HCT116 (cell line): ENCODE results near the gene CCDC154. TPM values are rescaled to one million over a fixed set of nuclear protein-coding genes. Genes with fewer than 3 reads are reported as not detected.
A peak's percentile ranks its signal among the peaks of the same experiment; 100 is the strongest.

Experiments
- ATAC-seq: fragments of 200-7000 bp; cut with Tn5 transposase; 2 replicates; pipeline ENCODE4 v1.9.1; 2020; ENCODE audit warnings: mild to moderate bottlenecking, moderate library complexity
- BruUV-seq: library from RNA; stranded (reverse); fragments of 400-500 nt; replicated peaks from 2 replicates; lab custom pipeline; 2021; lab: Mats Ljungman, UMichigan
- CTCF ChIA-PET: fragments of 300-600 bp; sonication (Branson Sonifier 250); formaldehyde crosslinking; loops from one replicate; lab custom pipeline; 2021; ENCODE audit warnings: antibody characterized with exemption; lab: Charles Lee
- POLR2A ChIA-PET: fragments of 300-600, 350-600 bp; sonication (Branson Sonifier 250); formaldehyde crosslinking; loops from one replicate; lab custom pipeline; 2021; ENCODE audit warnings: antibody characterized with exemption; lab: Charles Lee
- RAD21 ChIA-PET, 2 experiments: fragments of 300-600 bp; sonication (Branson Sonifier 250); formaldehyde crosslinking; loops; one replicate each; lab custom pipeline; 2023; ENCODE audit warnings: low total read pairs in 2 of 2; ENCODE audit not compliant: uncharacterized antibody in 2 of 2, unreplicated experiment in 2 of 2, low non-redundant PET in 1 of 2; lab: Charles Lee
- DNase-seq: peaks from one replicate; pipeline ENCODE4 v3.0.0-alpha.2; 2010; ENCODE audit warnings: low read depth, low spot score
- H2AFZ ChIP-seq: fragments of 200-600 bp; shearing (Covaris generic), sonication (generic); 2 replicates; pipeline ENCODE4 v1.6.1; 2017; ENCODE audit warnings: low read depth, mixed run types, mixed read lengths, antibody characterized with exemption, low read length; ENCODE audit not compliant: poor library complexity, severe bottlenecking
- H3K27ac ChIP-seq: 2 replicates; pipeline ENCODE4 v1.5.1; 2012; ENCODE audit warnings: low read depth, low read length
- H3K27me3 ChIP-seq: fragments of 200-600 bp; sonication (generic); 2 replicates; pipeline ENCODE4 v1.6.1; 2016; ENCODE audit warnings: mixed run types, low read length, mixed read lengths; ENCODE audit not compliant: insufficient read depth
- H3K36me3 ChIP-seq, 2 experiments: fragments of 200-500 bp in 1 of 2; fragments of 200-600 bp in 1 of 2; sonication (Bioruptor generic) in 1 of 2; sonication (generic) in 1 of 2; 2 replicates each; pipeline versions ENCODE4 v1.5.1 to v1.6.1; 2014 to 2016; ENCODE audit warnings: low read length in 2 of 2, inconsistent platforms in 1 of 2, mixed read lengths in 1 of 2, mixed run types in 1 of 2; ENCODE audit not compliant: insufficient read depth in 2 of 2, control insufficient read depth in 1 of 2
- H3K4me1 ChIP-seq, 2 experiments: fragments of 200-600 bp in 1 of 2; sonication (generic) in 1 of 2; 2 replicates each; pipeline versions ENCODE4 v1.5.1 to v1.6.1; 2012 to 2017; ENCODE audit warnings: low read length in 2 of 2, inconsistent platforms in 1 of 2, mild to moderate bottlenecking in 1 of 2, mixed read lengths in 1 of 2, mixed run types in 1 of 2, moderate library complexity in 1 of 2; ENCODE audit not compliant: insufficient read depth in 2 of 2, control insufficient read depth in 1 of 2
- H3K4me2 ChIP-seq: fragments of 200-600 bp; sonication (generic); 2 replicates; pipeline ENCODE4 v1.6.1; 2017; ENCODE audit warnings: mixed run types, low read length, mixed read lengths
- H3K4me3 ChIP-seq, 2 experiments: fragments of 200-600 bp in 1 of 2; sonication (generic) in 1 of 2; replicated peaks in 1 of 2; 2 replicates each; pipeline ENCODE4 v1.5.1; 2011 to 2016; ENCODE audit warnings: low read length in 2 of 2, control low read depth in 1 of 2, low read depth in 1 of 2, mild to moderate bottlenecking in 1 of 2, mixed read lengths in 1 of 2, mixed run types in 1 of 2
- H3K79me2 ChIP-seq: fragments of 200-600 bp; sonication (generic); 2 replicates; pipeline ENCODE4 v1.6.1; 2017; ENCODE audit warnings: mild to moderate bottlenecking, mixed run types, low read length, moderate library complexity, mixed read lengths; ENCODE audit not compliant: insufficient read depth
- H3K9ac ChIP-seq: fragments of 200-600 bp; sonication (generic); 2 replicates; pipeline ENCODE4 v1.6.1; 2016; ENCODE audit warnings: low read length, mixed read lengths
- H3K9me2 ChIP-seq: fragments of 200-600 bp; sonication (generic), shearing (Covaris generic); 2 replicates; pipeline ENCODE4 v1.6.1; 2017; ENCODE audit warnings: mixed run types, mild to moderate bottlenecking, moderate library complexity; ENCODE audit not compliant: insufficient read depth
- H3K9me3 ChIP-seq, 2 experiments: fragments of 200-500 bp in 1 of 2; fragments of 200-600 bp in 1 of 2; sonication (Bioruptor generic) in 1 of 2; sonication (generic) in 1 of 2; 2 replicates each; pipeline ENCODE4 v1.6.1; 2014 to 2017; ENCODE audit warnings: low read length in 2 of 2, mixed read lengths in 2 of 2, inconsistent platforms in 1 of 2, low read depth in 1 of 2, mild to moderate bottlenecking in 1 of 2, mixed run types in 1 of 2, moderate library complexity in 1 of 2; ENCODE audit not compliant: control insufficient read depth in 1 of 2, insufficient read depth in 1 of 2
- H4K20me1 ChIP-seq: fragments of 200-600 bp; sonication (generic), shearing (Covaris generic); 2 replicates; pipeline ENCODE4 v1.6.1; 2017; ENCODE audit warnings: mixed run types, mild to moderate bottlenecking, moderate library complexity; ENCODE audit not compliant: insufficient read depth
- ELF1 ChIP-seq: IDR thresholded peaks from 2 replicates; pipeline ENCODE4 v1.6.1; 2012; ENCODE audit warnings: low read depth, borderline replicate concordance
- FOSL1 ChIP-seq: IDR thresholded peaks from 2 replicates; pipeline ENCODE4 v1.6.1; 2012; ENCODE audit warnings: low read depth
- ZNF274 ChIP-seq: fragments of 200-500 bp; sonication (Bioruptor generic); IDR thresholded peaks from 2 replicates; pipeline ENCODE4 v1.6.1; 2014; ENCODE audit warnings: mild to moderate bottlenecking, low read depth, low read length, inconsistent platforms
- intact Hi-C: fragments of 100-400 bp; cut with micrococcal nuclease; formaldehyde crosslinking; loops from 2 replicates; pipeline ENCODE4 v1.10.0; 2022
- total RNA-seq: library from RNA; stranded (reverse); gene quantifications from one replicate; pipeline ENCODE4 v1.2.1, GENCODE V29; 2021; ENCODE audit not compliant: unreplicated experiment
- TF ChIP-seq, protein P1 (sequence below): IDR thresholded peaks from 2 replicates; pipeline ENCODE4 v1.6.1; 2011; ENCODE audit warnings: mild to moderate bottlenecking, low read length, moderate library complexity; ENCODE audit not compliant: insufficient replicate concordance; ENCODE audit errors: extremely low read depth

The CCDC154 gene
- total RNA-seq, 1 experiment from 2014 or later: 1.7 TPM

DNA sequence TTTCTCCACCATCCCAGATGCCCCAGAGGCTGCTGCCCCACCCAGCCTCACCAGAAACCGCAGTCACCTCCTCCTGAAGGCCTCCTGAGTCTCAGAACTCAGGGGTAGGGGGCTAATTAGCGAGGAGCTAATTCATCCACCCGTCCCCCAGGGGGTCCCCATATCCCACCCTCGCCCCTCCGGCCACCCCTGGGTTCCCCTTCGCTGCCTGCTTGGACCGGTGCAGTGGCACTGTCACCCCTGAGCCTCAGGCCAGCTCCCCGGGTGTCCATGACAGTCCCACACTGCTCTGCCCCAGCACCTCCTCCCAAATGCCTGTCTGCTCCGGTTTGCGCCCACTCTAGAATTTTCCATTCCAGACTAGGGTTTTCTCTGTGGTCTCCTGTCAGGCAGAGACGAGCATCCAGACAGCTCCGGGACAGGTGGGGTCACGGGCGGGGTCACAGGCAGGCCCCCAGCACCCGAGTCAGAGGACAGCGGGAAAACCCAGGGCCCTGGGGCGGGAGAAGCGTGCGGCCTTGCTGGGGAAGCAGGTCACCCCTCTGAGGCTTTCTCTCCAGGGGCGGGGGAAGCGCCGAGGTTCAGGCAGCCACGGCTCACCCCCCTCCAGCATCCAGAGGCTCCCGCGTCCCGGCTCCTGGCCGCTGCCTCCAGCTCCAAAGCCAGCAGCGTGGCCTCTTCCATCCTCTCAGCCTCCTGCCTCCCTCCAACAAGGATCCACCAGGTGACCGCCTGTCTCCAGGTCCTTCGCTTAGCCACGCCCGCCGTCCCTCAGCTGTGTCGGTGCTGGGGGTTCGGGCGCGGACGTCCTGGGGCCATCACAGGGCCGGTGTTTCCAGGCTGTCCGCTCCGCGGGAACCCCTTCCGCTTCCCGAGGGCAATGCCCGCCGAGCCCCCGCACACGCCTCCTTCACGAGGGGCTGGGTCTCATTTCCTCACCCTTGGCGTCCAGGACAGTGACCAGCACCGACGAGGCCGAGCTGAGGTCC is 16.6 kb downstream of the CCDC154 start:
- TF ChIP-seq ELF1 (no peak), FOSL1 (no peak), ZNF274 (no peak)
- TF ChIP-seq, protein P1, sequence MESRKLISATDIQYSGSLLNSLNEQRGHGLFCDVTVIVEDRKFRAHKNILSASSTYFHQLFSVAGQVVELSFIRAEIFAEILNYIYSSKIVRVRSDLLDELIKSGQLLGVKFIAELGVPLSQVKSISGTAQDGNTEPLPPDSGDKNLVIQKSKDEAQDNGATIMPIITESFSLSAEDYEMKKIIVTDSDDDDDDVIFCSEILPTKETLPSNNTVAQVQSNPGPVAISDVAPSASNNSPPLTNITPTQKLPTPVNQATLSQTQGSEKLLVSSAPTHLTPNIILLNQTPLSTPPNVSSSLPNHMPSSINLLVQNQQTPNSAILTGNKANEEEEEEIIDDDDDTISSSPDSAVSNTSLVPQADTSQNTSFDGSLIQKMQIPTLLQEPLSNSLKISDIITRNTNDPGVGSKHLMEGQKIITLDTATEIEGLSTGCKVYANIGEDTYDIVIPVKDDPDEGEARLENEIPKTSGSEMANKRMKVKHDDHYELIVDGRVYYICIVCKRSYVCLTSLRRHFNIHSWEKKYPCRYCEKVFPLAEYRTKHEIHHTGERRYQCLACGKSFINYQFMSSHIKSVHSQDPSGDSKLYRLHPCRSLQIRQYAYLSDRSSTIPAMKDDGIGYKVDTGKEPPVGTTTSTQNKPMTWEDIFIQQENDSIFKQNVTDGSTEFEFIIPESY: no peak
- TF ChIP-seq, all 23 proteins: peak for 0
- DNase-seq: no peak
- ChIA-PET CTCF (no interaction called here), POLR2A (no interaction called here), RAD21 (no interaction called here)
- Histone ChIP-seq H3K9ac (no peak overlapping the region; the same call in 1 of the 2 replicates), H2AFZ (no peak overlapping the region), H3K4me2 (peak overlapping the region; percentile 26; the same call in 1 of the 2 replicates), H3K4me1 (peaks cover 0 to 12% of the 10 kb centered on the region in 2 experiments; a peak in 2 of 4 replicates), H4K20me1 (no peaks in the 10 kb centered on the region), H3K27me3 (no peaks in the 10 kb centered on the region), H3K79me2 (no peaks in the 10 kb centered on the region), H3K9me3 (no peaks in the 10 kb centered on the region), H3K27ac (no peak overlapping the region), H3K4me3 (no peak overlapping the region), H3K9me2 (no peaks in the 10 kb centered on the region), H3K36me3 (no peaks in the 10 kb centered on the region)
- no peak for ATAC-seq
- BruUV-seq: no TSS peak
- intact Hi-C loops: no loop called here
